Transverse colon (tissue), 4 donors: ENCODE measurements around the gene CADM1. TPM values are rescaled to one million over a fixed set of nuclear protein-coding genes. Genes with fewer than 3 reads are reported as not detected.
A peak's percentile ranks its signal among the peaks of the same experiment; 100 is the strongest.

Experiments
- DNase-seq: peaks from one replicate; pipeline ENCODE4 v3.0.0-alpha.2; 2019
- H3K27ac ChIP-seq, 4 donors: fragments of 200-600 bp; sonication (generic); 2 replicates each; pipeline ENCODE4 v1.5.1; 2016 to 2018; ENCODE audit warnings: inconsistent platforms in 4 of 4
- H3K27me3 ChIP-seq: fragments of 200-600 bp; sonication (generic); 2 replicates; pipeline ENCODE4 v1.5.1; 2017; ENCODE audit warnings: inconsistent platforms
- H3K36me3 ChIP-seq, 4 donors: fragments of 200-600 bp; sonication (generic); 2 replicates each; pipeline ENCODE4 v1.5.1; 2017 to 2019; ENCODE audit warnings: inconsistent platforms in 4 of 4
- H3K4me1 ChIP-seq, 4 donors: fragments of 200-600 bp; sonication (generic); 2 replicates each; pipeline ENCODE4 v1.5.1; 2017 to 2020; ENCODE audit warnings: inconsistent platforms in 4 of 4
- H3K4me3 ChIP-seq, 4 donors: fragments of 200-600 bp; sonication (generic); 1 replicate in 1 of 4; 2 replicates in 3 of 4; pipeline versions ENCODE4 v1.5.1 to v1.6.1; 2017 to 2019; ENCODE audit warnings: inconsistent platforms in 4 of 4
- H3K9me3 ChIP-seq, 2 donors: fragments of 200-600 bp; sonication (generic); 2 replicates each; pipeline ENCODE4 v1.5.1; 2017 to 2019; ENCODE audit warnings: inconsistent platforms in 2 of 2
- EP300 ChIP-seq: sonication (generic); formaldehyde crosslinking; IDR thresholded peaks from one replicate; pipeline ENCODE4 v1.6.1; 2017; ENCODE audit warnings: antibody characterized with exemption, low read depth
- POLR2A ChIP-seq: fragments of 450-650 bp; IDR thresholded peaks from one replicate; pipeline ENCODE4 v1.6.1; 2016; ENCODE audit warnings: antibody characterized with exemption, mild to moderate bottlenecking, moderate library complexity
- POLR2AphosphoS5 ChIP-seq, 3 donors: sonication (generic); formaldehyde crosslinking; IDR thresholded peaks; one replicate each; pipeline ENCODE4 v1.6.1; 2016; ENCODE audit warnings: antibody characterized with exemption in 3 of 3
- WGBS, 2 donors: methylation state at CpG; one replicate each; pipeline ENCODE4 v1.1.5; 2018; ENCODE audit warnings: low coverage in 1 of 2; 5-methylcytosine and 5-hydroxymethylcytosine counted together
- in situ Hi-C, 4 donors: fragments of 200-750 bp; cut with MboI; loops; one replicate each; pipeline versions ENCODE4 v1.15.0 to v1.15.1; 2017; ENCODE audit warnings: low sequenced_read_pairs in 3 of 4, low pct_ligation_motif_present in 1 of 4, low pct_unique_long_range_greater_than_20kb in 1 of 4
- intact Hi-C: fragments of 100-400 bp; cut with DNase I; formaldehyde crosslinking; loops from one replicate; pipeline ENCODE4 v1.15.1; 2023; ENCODE audit warnings: low total_unique reads
- total RNA-seq, 4 donors: library from RNA; depleted of rRNA; stranded (reverse); fragments of >200 nt; gene quantifications; one replicate each; pipeline ENCODE4 v1.1.0, GENCODE V29; 2016
- TF ChIP-seq, protein P1 (sequence below), 5 experiments: fragments of 200-600 bp in 3 of 5; fragments of 450-650 bp in 2 of 5; sonication (generic) in 3 of 5; IDR thresholded peaks; 1 replicate in 2 of 5; 2 replicates in 3 of 5; pipeline ENCODE4 v1.5.1; 2016 to 2017; ENCODE audit warnings: antibody characterized with exemption in 5 of 5, inconsistent platforms in 3 of 5, mild to moderate bottlenecking in 2 of 5, moderate library complexity in 1 of 5

The CADM1 gene
- total RNA-seq, 4 donors from 2014 or later: 2.8 to 6.4 (median 3.7) TPM

GRCh38 chr11:115409116-115409670 is 95.0 kb downstream of the CADM1 start:
- intact Hi-C loops: no loop called here
- Histone ChIP-seq H3K36me3 (no peaks in the 10 kb centered on the region), H3K4me1 (peaks cover 0 to 21% (median 3%) of the 10 kb centered on the region in 4 donors), H3K27me3 (peaks cover 53% of the 10 kb centered on the region), H3K4me3 (no peak overlapping the region), H3K9me3 (no peaks in the 10 kb centered on the region), H3K27ac (no peak overlapping the region)
- in situ Hi-C loops: no loop called here
- DNase-seq: no peak
- TF ChIP-seq POLR2AphosphoS5 (IDR thresholded peaks at IDR 0.05): no peak
- no peak for TF ChIP-seq POLR2A
- TF ChIP-seq EP300: no peak
- whole genome bisulfite sequencing, 2 donors: 33 to 48% methylated on average over 4 of the region's 4 CpGs

- 44 to 56% methylated on average over 2 to 3 of the region's 3 CpGs for WGBS, 2 donors
- in situ Hi-C loops (no loop called here), intact Hi-C loops (no loop called here)
- H3K4me1 ChIP-seq: peaks cover 0 to 21% (median 3%) of the 10 kb centered on the region in 4 donors
- H3K4me3 ChIP-seq: no peak overlapping the region
- peaks cover 45% of the 10 kb centered on the region for H3K27me3 ChIP-seq
- TF ChIP-seq POLR2AphosphoS5 (IDR thresholded peaks at IDR 0.05): peak in 1 of 3 donors; percentile 20
- TF ChIP-seq, protein P1, sequence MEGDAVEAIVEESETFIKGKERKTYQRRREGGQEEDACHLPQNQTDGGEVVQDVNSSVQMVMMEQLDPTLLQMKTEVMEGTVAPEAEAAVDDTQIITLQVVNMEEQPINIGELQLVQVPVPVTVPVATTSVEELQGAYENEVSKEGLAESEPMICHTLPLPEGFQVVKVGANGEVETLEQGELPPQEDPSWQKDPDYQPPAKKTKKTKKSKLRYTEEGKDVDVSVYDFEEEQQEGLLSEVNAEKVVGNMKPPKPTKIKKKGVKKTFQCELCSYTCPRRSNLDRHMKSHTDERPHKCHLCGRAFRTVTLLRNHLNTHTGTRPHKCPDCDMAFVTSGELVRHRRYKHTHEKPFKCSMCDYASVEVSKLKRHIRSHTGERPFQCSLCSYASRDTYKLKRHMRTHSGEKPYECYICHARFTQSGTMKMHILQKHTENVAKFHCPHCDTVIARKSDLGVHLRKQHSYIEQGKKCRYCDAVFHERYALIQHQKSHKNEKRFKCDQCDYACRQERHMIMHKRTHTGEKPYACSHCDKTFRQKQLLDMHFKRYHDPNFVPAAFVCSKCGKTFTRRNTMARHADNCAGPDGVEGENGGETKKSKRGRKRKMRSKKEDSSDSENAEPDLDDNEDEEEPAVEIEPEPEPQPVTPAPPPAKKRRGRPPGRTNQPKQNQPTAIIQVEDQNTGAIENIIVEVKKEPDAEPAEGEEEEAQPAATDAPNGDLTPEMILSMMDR (IDR thresholded peaks at IDR 0.05): no peak
- H3K36me3 ChIP-seq: no peaks in the 10 kb centered on the region
- no peak for DNase-seq
- H3K9me3 ChIP-seq: no peaks in the 10 kb centered on the region
- H3K27ac ChIP-seq: peak overlapping the region in 2 of 4 donors; percentile 17 to 29
These were observed 95.9 kb downstream of the CADM1 start for GRCh38 chr11:115408036-115408921.

DNA sequence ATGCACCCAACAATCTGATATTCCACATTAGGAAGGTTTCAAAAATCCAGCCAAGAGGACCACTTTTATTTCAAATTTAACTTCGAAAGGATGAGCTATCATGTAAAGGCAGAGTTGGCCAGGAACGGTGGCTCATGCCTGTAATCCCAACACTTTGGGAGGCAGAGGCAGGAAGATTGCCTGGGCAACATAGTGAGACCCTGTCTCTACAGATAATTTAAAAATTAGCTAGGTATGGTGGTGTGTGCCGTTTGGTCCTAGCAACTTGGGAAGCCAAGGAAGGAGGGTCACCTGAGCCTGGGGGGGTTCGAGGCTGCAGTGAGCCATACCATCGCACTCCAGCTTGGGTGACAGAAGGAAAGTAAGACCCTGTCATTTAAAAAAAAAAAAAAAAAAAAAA is 96.7 kb downstream of the CADM1 start:
- 71 to 85% methylated on average over 4 to 5 of the region's 5 CpGs for WGBS, 2 donors
- peaks cover 0 to 21% (median 3%) of the 10 kb centered on the region in 4 donors for H3K4me1 ChIP-seq
- intact Hi-C loops: no loop called here
- H3K27ac ChIP-seq: no peak overlapping the region
- DNase-seq: no peak
- peaks cover 41% of the 10 kb centered on the region for H3K27me3 ChIP-seq
- in situ Hi-C loops: no loop called here
- H3K36me3 ChIP-seq: no peaks in the 10 kb centered on the region
- H3K4me3 ChIP-seq: no peak overlapping the region
- TF ChIP-seq POLR2AphosphoS5 (IDR thresholded peaks at IDR 0.05): no peak
- no peak for TF ChIP-seq EP300
- TF ChIP-seq POLR2A: no peak
- TF ChIP-seq, protein P1 (IDR thresholded peaks at IDR 0.05): no peak
- H3K9me3 ChIP-seq: no peaks in the 10 kb centered on the region

DNA sequence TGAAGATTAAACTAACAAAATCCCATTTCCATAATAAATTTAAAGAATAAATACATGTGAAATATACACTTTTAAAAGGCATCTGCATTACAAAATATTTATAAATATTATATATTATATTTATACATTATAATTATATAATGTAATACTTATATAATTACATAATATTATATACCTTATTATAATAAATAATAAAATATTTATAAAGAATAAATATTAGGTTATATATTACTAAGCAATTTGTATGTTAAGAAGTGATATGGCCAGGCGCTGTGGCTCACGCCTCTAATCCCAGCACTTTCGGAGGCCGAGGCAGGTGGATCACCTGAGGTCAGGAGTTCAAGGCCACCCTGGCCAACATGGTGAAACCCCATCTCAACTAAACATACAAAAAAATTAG is 97.8 kb downstream of the CADM1 start:
- TF ChIP-seq POLR2AphosphoS5 (IDR thresholded peaks at IDR 0.05) (no peak), EP300 (no peak), POLR2A (no peak)
- TF ChIP-seq, protein P1 (IDR thresholded peaks at IDR 0.05): no peak
- Histone ChIP-seq H3K4me1 (peaks cover 0 to 21% (median 3%) of the 10 kb centered on the region in 4 donors), H3K4me3 (no peak overlapping the region), H3K9me3 (no peaks in the 10 kb centered on the region), H3K27ac (no peak overlapping the region), H3K27me3 (peaks cover 41% of the 10 kb centered on the region), H3K36me3 (no peaks in the 10 kb centered on the region)
- DNase-seq: no peak
- intact Hi-C loops: no loop called here
- WGBS, 2 donors: 88 to 95% methylated on average over 4 of the region's 4 CpGs
- in situ Hi-C loops: no loop called here
